Stimulated activated CD4-positive, alpha-beta T cell treated with anti-CD3 and anti-CD28 coated beads, Interleukin-1b, Interleukin-23, amount 100 ng/mL, for 24 hours (primary cell): ENCODE results near the gene PRELID1.
"Not testable (repeated sequence)": the region's sequence is repeated elsewhere in the genome, so short reads cannot be mapped to it uniquely, and the experiment has no call there.

Experiments
- DNase-seq, 4 experiments: peaks; one replicate each; pipeline ENCODE4 v3.0.0-alpha.2; 2020; ENCODE audit warnings: low read depth in 4 of 4, low spot score in 1 of 4

PRELID1 gene

DNA sequence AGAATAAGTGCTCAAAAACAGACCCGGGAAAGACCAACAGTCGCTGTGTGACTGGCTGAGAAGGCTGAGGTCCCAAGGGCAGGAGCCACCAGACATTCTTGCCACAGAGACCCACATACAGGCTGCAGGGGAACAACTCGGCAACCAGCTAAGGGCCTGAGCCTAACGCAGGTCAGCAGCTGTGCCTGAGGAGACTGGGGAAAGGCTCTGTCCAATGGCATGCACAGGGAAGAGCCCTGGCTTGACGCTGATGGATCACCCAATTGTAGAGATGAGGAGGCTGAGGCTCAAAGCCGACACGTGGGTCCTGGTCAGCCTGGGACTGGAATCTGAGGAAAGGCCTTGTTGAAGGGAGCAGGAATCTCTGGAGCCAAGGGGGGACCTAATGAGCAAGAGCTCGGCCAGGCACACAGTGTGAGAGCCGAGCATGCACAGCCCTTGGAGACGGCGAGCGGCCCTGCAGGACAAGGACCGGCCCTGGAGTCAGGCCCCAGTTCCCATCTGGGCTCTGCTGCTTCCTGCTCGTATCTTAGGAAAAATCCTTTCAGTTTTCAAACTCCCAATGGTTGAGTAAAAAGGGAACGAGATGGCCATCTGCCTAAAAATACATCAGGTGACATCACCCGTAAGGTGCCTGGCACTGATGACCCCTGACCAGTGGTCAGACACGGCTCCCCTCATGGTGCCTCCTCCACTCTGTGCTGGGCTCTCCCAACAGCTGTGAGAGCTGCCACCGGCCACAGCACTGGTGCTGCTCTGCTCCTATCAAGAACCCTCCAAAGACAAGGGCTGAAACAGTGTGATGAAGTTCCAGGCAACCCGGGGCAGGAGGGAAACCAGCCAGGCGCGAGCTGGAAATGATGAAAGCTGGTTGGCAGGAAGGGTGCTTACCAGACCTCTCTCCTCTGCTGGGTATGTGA is 31.4 kb downstream of the PRELID1 start:
- no peak for DNase-seq

DNA sequence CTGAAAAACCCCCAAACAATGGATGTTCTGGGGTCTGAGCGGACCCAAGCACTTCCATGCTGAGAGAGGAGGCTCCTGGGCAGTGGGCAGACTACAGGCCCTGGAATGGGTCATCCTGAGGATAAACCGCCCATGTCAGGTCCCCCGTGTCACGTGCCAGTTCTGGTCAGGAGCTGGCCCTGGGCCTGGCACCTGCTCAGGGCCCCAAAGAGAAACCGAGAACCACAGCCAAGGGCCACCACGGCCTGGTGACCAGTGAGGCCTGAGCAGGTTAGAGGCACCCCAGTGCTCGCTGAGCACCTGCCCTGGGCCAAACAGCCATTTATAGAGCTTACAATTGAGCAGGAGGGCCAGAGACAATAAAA is 32.1 kb downstream of the PRELID1 start:
- no peak for DNase-seq

DNA sequence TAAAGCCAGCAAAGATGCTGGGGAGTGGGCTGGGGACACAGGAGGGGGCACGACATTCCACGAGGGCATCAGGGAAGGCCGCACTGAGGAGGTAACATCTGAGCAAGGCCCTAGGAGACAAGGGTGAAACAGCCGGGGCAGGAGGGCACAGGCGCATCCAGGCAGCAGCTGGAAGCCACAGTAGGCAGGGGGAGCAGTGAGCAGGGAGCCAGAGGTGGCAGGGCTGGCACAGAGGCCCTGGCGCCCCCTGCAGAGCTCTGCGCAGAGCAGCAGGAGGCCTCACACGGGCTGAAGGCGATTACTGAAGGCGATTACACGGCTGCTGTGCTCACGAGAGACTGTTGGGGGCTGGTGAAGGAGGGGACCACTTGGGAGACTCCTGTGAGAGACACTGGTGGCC is 32.5 kb downstream of the PRELID1 start:
- DNase-seq, result no peak

GRCh38 chr5:177336603-177337494 is 33.2 kb downstream of the PRELID1 start:
- no peak for DNase-seq

- DNase-seq, result no peak
These were observed 34.9 kb downstream of the PRELID1 start for GRCh38 chr5:177338251-177339106.

GRCh38 chr5:177339107-177339638 is 35.6 kb downstream of the PRELID1 start:
- no peak for DNase-seq

DNA sequence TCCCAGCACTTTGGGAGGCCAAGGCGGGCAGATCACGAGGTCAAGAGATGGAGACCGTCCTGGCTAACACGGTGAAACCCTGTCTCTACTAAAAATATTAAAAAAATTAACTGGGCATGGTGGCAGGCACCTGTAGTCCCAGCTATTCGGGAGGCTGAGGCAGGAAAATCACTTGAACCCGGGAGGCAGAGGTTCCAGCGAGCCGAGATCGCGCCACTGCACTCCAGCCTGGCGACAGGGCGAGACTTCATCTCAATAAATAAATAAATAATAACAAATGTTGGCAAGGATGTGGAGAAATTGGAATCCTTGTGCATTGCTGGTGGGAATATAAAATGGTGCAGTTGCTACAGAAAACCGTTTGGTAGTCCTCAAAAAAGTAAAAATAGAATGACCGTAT is 39.4 kb downstream of the PRELID1 start:
- DNase-seq, result not testable (repeated sequence)

GRCh38 chr5:177343777-177344176 is 40.2 kb downstream of the PRELID1 start:
- no peak for DNase-seq

- DNase-seq, result no peak
These were observed 41.3 kb downstream of the PRELID1 start for GRCh38 chr5:177344891-177345290.

DNA sequence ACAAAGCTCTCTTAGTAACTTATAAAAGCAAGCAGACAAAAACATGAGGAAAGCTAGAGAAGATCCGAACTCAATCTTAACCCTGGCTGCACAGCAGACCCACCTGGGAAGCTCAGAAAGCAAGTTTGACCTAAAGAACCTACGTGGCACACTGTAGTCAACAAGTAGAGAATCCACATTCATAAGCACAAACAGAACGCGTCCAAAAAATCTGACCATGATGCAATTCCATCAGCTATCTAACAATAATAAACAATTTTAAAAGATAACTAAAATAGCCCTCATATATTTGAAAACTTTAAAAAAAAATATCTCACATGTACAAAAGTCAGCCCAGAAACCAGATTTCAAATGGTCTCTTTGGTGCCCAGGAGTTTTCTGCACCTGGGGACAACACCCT is 43.2 kb downstream of the PRELID1 start:
- DNase-seq, result no peak

DNA sequence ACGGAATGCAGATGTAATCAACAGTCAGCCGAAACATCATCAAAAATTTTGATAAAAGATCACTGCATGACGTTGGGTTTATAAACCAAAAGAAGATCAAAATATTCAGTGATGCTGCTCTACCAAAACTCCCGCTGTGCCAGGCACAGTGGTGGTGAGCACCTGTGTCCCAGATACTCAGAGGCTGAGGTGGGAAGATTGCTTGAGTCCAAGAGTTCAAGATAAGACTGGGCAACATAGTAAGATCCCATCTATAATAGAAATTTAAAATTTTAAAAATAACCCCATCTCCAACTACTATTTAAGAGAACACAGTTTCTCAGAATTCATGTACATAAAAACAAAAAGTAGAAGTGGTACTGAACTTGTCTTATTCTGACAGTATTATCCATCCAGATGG is 44.1 kb downstream of the PRELID1 start:
- no peak for DNase-seq

DNA sequence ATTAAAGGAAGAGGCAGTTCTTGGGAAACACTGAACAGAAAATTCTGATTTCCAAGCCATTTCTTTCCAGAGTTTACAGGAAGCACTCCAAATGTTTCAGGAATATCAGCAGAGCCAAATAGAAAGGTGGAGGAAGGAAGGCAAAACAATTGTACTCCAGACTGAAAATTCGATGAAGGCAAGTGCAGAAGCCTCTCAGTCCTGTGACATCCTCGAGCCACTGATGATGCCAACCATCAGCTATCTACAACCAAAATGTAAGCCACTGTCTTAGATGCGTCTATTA is 45.7 kb downstream of the PRELID1 start:
- DNase-seq, result no peak

DNA sequence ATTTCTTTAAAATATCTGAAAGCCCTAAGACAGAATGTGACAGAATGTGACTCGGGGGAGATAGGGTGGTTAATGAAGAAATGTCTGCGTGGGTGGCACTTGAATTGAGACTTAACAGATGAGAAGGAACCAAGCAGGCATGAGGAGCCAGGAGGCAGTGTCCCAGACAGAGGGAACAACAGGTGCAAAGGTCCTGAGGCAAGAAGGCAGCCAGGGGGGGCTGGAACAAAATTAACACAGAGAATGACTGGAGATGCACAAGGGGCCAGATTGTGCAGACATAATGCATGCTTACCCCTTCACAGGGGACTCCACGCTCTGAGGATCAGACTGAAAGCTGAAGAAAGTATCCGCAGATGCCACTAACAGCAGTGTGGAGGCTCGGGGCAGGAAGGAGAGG is 46.2 kb downstream of the PRELID1 start:
- DNase-seq, result no peak

- no peak for DNase-seq
These were observed 47.3 kb downstream of the PRELID1 start for GRCh38 chr5:177350776-177351391.

DNA sequence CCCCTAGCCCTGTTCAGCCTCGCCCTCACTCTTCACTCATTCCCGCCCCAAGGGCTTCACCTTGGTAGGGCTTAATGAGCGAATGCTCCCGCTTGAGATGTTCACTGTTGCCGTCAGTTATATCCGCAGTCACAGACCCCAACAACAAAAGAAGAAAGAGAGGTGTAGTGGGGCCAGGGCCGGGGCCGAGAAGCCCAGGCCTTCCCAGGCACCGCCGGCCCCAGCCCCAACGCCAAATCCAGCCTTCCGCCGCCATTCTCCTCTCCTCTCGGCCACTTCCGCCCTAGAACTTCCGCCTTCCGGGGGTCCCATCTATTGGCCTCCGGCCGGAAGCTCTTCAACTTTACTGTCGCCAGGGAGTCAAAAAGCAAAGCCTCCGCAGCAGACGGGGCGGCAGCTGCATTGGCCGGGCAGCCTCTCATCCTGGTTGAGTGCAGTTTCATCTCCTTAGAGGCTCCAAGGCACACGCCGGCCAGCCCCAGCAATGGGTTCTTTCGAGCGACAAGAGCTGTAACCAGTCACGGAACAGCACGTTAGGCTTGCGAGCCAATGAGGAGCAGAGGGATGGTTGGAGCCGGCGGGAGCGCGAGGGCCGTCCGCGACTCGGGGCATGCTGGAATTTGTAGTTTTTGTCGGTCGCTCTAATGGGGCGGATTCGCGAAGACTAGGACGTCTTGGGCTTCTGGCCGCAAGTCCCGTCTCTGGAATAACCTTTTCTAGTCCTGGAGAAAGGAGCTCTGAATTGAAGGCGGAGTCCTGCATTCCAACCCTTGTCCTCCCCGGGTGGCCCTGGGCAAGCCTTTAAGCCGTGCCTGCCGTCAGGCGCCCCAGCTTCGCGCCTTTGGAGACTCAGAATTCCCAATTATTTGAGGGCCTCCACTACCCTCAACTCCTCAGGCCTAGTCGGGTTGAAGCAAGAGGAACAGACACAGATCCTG is 48.1 kb downstream of the PRELID1 start, which contains the start of gene LMAN2:
Gene LMAN2, minus strand, starts transcription at position 277 of the 938 bp plus-strand sequence. Its CDS starts 21 bp downstream, at position 256.
- DNase-seq, result peak; percentile 72 to 85 (median 76)

- DNase-seq, result no peak
These were observed 49.5 kb downstream of the PRELID1 start for GRCh38 chr5:177353093-177353492.

GRCh38 chr5:177354256-177354655 is 50.7 kb downstream of the PRELID1 start:
- no peak for DNase-seq

DNA sequence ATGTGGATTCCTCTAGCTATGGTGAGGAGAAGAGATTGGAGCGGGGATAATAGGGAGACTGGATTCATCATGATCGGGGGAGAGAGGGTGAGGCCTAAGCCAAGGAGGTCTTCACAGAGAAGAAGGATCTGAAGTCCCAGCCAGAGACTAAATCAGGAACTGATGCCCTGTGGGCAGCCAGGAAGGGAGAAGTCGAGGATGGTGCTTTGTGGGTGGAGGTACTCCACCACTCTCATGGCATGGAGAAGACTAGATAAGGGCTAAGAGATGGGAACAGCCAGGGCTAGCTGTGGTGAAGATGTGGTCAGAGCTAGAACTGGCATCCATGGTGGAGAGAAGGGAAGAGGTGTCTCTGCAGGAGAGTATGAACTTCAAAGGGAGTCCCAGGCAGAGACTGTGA is 51.1 kb downstream of the PRELID1 start:
- no peak for DNase-seq

DNA sequence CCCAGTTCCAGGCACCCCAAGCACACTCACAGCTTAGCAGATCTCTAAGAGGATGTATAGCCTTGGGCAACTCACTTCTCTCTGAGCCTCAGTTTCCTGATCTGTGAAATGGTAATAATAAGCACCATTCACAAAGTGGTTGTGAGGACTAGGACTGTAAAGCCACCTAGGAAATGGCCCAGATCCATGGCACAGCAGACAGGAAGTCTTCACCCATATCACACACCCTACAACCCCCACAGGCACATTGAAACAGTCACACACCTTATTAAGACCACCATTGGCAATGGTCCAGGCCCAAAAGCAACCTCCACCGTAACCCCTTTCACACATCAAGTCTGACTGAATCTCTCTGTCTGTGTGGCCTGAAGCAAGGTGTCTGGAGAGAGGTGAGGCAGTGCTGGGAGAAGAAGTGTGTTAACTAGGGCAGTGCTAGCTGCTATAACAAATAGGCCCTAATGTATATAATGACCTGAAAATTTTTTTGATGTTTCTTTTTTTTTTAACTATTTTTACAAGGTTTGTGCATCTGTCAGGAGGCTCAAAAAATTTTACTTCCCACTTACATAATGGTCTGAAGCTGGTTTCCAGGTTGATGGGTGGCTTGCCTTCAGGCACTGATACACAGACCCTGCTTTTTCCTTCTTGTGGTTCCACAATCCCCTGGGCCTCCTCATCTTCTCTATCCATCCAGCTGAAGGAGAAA is 51.7 kb downstream of the PRELID1 start:
- no peak for DNase-seq
